PC-3 (cell line): ENCODE data around the gene GRIA1. TPM values are rescaled to one million over a fixed set of nuclear protein-coding genes. Genes with fewer than 3 reads are reported as not detected.

ENCODE experiments used
- ATAC-seq: fragments of 200-7000 bp; cut with Tn5 transposase; 2 replicates; pipeline ENCODE4 v1.9.1; 2020; ENCODE audit warnings: mild to moderate bottlenecking, moderate library complexity
- BruUV-seq: library from RNA; stranded (reverse); fragments of 400-500 nt; replicated peaks from 2 replicates; lab custom pipeline; 2021; lab: Mats Ljungman, UMichigan
- CTCF ChIA-PET: fragments of 300-600 bp; sonication (Branson Sonifier 250); formaldehyde crosslinking; loops from one replicate; lab custom pipeline; 2022; ENCODE audit warnings: antibody characterized with exemption; lab: Charles Lee
- POLR2A ChIA-PET: fragments of 300-600 bp; sonication (Branson Sonifier 250); formaldehyde crosslinking; loops from one replicate; lab custom pipeline; 2022; ENCODE audit warnings: antibody characterized with exemption; ENCODE audit not compliant: unreplicated experiment; lab: Charles Lee
- DNase-seq: peaks from one replicate; pipeline ENCODE4 v3.0.0-alpha.2; 2015
- H2AFZ ChIP-seq: fragments of 300-600 bp; sonication (generic); 2 replicates; pipeline ENCODE4 v1.6.0; 2016; ENCODE audit warnings: antibody characterized with exemption, low read length
- H3F3A ChIP-seq: fragments of 300-600 bp; sonication (generic); one replicate; pipeline ENCODE4 v1.6.0; 2017; ENCODE audit warnings: antibody characterized with exemption, low read length, control low read depth, mild to moderate bottlenecking; ENCODE audit not compliant: unreplicated experiment
- H3K27ac ChIP-seq: fragments of 300-600 bp; sonication (generic); 2 replicates; pipeline ENCODE4 v1.5.1; 2016; ENCODE audit warnings: mild to moderate bottlenecking, low read length
- H3K27me3 ChIP-seq: fragments of 300-600 bp; sonication (generic); 2 replicates; pipeline ENCODE4 v1.6.1; 2016; ENCODE audit warnings: low read length, mixed read lengths
- H3K36me3 ChIP-seq: fragments of 300-600 bp; sonication (generic); 2 replicates; pipeline ENCODE4 v1.6.1; 2016; ENCODE audit warnings: low read depth, mixed run types, low read length, mixed read lengths
- H3K4me1 ChIP-seq: fragments of 300-600 bp; sonication (generic); 2 replicates; pipeline ENCODE4 v1.5.1; 2016; ENCODE audit warnings: low read length; ENCODE audit not compliant: insufficient read depth
- H3K4me2 ChIP-seq: fragments of 300-600 bp; sonication (generic); 2 replicates; pipeline ENCODE4 v1.6.0; 2016; ENCODE audit warnings: low read length
- H3K4me3 ChIP-seq: fragments of 300-600 bp; sonication (generic); 2 replicates; pipeline ENCODE4 v1.5.1; 2016; ENCODE audit warnings: mild to moderate bottlenecking, low read length, mixed read lengths
- H3K79me2 ChIP-seq: fragments of 300-600 bp; sonication (generic); 2 replicates; pipeline ENCODE4 v1.6.1; 2017; ENCODE audit warnings: low read length, mixed read lengths
- H3K9ac ChIP-seq: fragments of 300-600 bp; sonication (generic); 2 replicates; pipeline ENCODE4 v1.6.0; 2016; ENCODE audit warnings: mild to moderate bottlenecking, low read length
- H3K9me2 ChIP-seq: fragments of 300-600 bp; sonication (generic); replicated peaks from 2 replicates; pipeline ENCODE4 v1.6.1; 2016; ENCODE audit warnings: mixed run types, low read length, mixed read lengths
- H3K9me3 ChIP-seq: fragments of 300-600 bp; sonication (generic); 2 replicates; pipeline ENCODE4 v1.6.1; 2016; ENCODE audit warnings: low read length, mixed read lengths
- H4K20me1 ChIP-seq: fragments of 300-600 bp; sonication (generic); 2 replicates; pipeline ENCODE4 v1.6.1; 2016; ENCODE audit warnings: low read length, mixed read lengths
- CTCF ChIP-seq: fragments of 300-600 bp; sonication (generic); conservative IDR thresholded peaks from 2 replicates; pipeline ENCODE4 v1.5.1; 2017; ENCODE audit warnings: antibody characterized with exemption, low read depth, mild to moderate bottlenecking, low read length
- EZH2 ChIP-seq: fragments of 300-600 bp; sonication (generic); IDR thresholded peaks from one replicate; pipeline ENCODE4 v1.6.1; 2017; ENCODE audit warnings: antibody characterized with exemption, mild to moderate bottlenecking, low read length; ENCODE audit not compliant: unreplicated experiment
- EZH2phosphoT487 ChIP-seq: fragments of 300-600 bp; sonication (generic); IDR thresholded peaks from 2 replicates; pipeline ENCODE4 v1.6.1; 2018; ENCODE audit warnings: mild to moderate bottlenecking, antibody characterized with exemption, low read length, borderline replicate concordance
- intact Hi-C: fragments of 100-400 bp; cut with micrococcal nuclease; formaldehyde crosslinking; loops from 2 replicates; pipeline ENCODE4 v1.9.0; 2023
- total RNA-seq: library from RNA; depleted of rRNA; stranded (reverse); fragments of >200 nt; gene quantifications from 2 replicates; pipeline ENCODE4 v1.2.3, GENCODE V29; 2014

GRIA1 gene
- total RNA-seq, 1 experiment from 2014 or later: not detected

GRCh38 chr5:153660919-153661318 is 170.4 kb downstream of the GRIA1 start:
- Histone ChIP-seq H3K9ac (no peak overlapping the region), H3K27ac (no peak overlapping the region), H3K27me3 (no peaks in the 10 kb centered on the region; the same call in 1 of the 2 replicates), H3K9me3 (0 out of 2 replicates have a peak, but pooled peaks cover 3% of the 10 kb centered on the region), H3K4me1 (no peaks in the 10 kb centered on the region), H3F3A (no peaks in the 10 kb centered on the region), H2AFZ (no peak overlapping the region), H3K79me2 (no peaks in the 10 kb centered on the region), H3K4me3 (no peak overlapping the region), H3K36me3 (no peaks in the 10 kb centered on the region), H3K4me2 (no peak overlapping the region), H3K9me2 (no peaks in the 10 kb centered on the region), H4K20me1 (no peaks in the 10 kb centered on the region)
- ATAC-seq (no peak), DNase-seq (no peak)
- intact Hi-C loops: no loop called here
- ChIA-PET CTCF (no interaction called here), POLR2A (no interaction called here)
- BruUV-seq: no TSS peak
- TF ChIP-seq EZH2phosphoT487 (no peak), CTCF (no peak), EZH2 (no peak)

- TF ChIP-seq EZH2phosphoT487 (no peak), EZH2 (no peak), CTCF (no peak)
- DNase-seq: no peak
Observed at GRCh38 chr5:153661897-153662296, 171.4 kb downstream of the GRIA1 start.

GRCh38 chr5:153670101-153670500 is 179.6 kb downstream of the GRIA1 start:
- Histone ChIP-seq H3K9me2 (no peaks in the 10 kb centered on the region), H3K4me2 (no peak overlapping the region), H4K20me1 (no peaks in the 10 kb centered on the region), H3K27ac (no peak overlapping the region), H3K4me1 (no peaks in the 10 kb centered on the region), H3K79me2 (no peaks in the 10 kb centered on the region), H3F3A (no peaks in the 10 kb centered on the region), H3K9ac (no peak overlapping the region), H2AFZ (no peak overlapping the region), H3K36me3 (no peaks in the 10 kb centered on the region), H3K27me3 (no peaks in the 10 kb centered on the region), H3K9me3 (no peaks in the 10 kb centered on the region), H3K4me3 (no peak overlapping the region)
- ChIA-PET CTCF (no interaction called here), POLR2A (no interaction called here)
- ATAC-seq (no peak), DNase-seq (no peak)
- intact Hi-C loops: no loop called here
- TF ChIP-seq EZH2phosphoT487 (no peak), EZH2 (no peak), CTCF (no peak)
- BruUV-seq: no TSS peak

More at GRCh38 chr5:153661897-153662296, 171.4 kb downstream of the GRIA1 start:
- H3K36me3 ChIP-seq: no peaks in the 10 kb centered on the region
- 0 out of 2 replicates have a peak, but pooled peaks cover 3% of the 10 kb centered on the region for H3K9me3 ChIP-seq
- no peak for ATAC-seq
- BruUV-seq: no TSS peak
- no peaks in the 10 kb centered on the region for H3F3A ChIP-seq
- H4K20me1 ChIP-seq: no peaks in the 10 kb centered on the region
- H3K79me2 ChIP-seq: no peaks in the 10 kb centered on the region
- no peak overlapping the region for H3K4me2 ChIP-seq
- H3K9ac ChIP-seq: no peak overlapping the region
- H2AFZ ChIP-seq: no peak overlapping the region
- H3K27me3 ChIP-seq: no peaks in the 10 kb centered on the region; the same call in 1 of the 2 replicates
- ChIA-PET CTCF (no interaction called here), POLR2A (no interaction called here)
- H3K4me1 ChIP-seq: no peaks in the 10 kb centered on the region
- intact Hi-C loops: no loop called here
- no peak overlapping the region for H3K4me3 ChIP-seq
- H3K27ac ChIP-seq: no peak overlapping the region
- H3K9me2 ChIP-seq: no peaks in the 10 kb centered on the region
